GM19463 (cell line): ENCODE results near the gene ZNF224.

Experiments
- ATAC-seq: cut with Tn5 transposase; IDR thresholded peaks from one replicate; pipeline ENCODE4 v1.9.1; 2021; ENCODE audit warnings: mild to moderate bottlenecking, moderate library complexity; ENCODE audit not compliant: unreplicated experiment

ZNF224 gene

DNA sequence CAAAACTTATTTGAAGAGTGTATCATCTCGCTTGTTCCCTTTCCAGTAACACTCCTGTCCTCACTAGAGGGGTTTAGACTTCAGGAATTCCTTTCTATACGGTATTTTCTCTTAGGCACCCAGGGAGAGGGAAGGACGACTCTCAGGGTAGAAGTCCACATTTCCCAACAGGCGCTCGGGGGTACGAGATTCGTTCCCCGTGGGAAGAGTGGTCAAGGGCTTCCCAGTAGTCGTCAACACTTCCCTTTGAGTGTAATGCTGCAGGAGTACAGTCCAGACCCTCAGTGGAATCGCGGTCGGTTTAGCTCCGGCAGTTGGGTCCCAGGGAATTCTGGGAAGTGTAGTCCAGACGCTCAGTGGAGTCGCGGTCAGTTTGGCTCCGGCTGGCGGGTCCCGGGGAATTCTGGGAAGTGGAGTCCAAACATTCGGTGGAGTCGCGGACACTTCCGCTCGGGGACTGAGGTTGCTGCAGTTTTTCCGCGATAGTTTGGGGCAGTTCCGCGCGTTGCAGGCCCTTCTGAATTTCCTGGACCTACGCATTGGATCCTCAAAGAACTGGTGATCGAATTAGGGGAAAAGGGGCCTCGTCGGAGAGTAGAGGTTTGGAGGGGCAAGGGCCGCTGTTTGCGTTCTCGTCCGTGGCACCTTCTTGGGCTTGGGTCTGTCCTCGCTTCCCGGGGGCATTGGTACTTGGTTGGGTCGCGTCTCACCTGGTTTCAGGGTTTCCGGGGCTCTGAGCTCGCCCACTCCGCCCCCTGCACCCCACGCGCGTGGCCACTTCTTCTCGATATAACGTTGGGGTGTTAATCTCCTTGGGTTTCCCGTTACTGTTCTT is at the start of gene ZNF224:
Gene ZNF224 (plus strand): TSS at position 431 of the 835 bp plus-strand sequence. CDS start 3,513 bp downstream, outside the sequence.
- ATAC-seq: peak; percentile 85

GRCh38 chr19:44050740-44051649 is 43.2 kb upstream of the ZNF224 start:
- no peak for ATAC-seq

- ATAC-seq: no peak
These were observed 42.3 kb upstream of the ZNF224 start, which contains the start of gene ZNF223 for GRCh38 chr19:44051650-44052402. Gene ZNF223, plus strand, starts transcription at chr19:44052036. Its CDS starts 3,141 bp downstream, at chr19:44055177.

DNA sequence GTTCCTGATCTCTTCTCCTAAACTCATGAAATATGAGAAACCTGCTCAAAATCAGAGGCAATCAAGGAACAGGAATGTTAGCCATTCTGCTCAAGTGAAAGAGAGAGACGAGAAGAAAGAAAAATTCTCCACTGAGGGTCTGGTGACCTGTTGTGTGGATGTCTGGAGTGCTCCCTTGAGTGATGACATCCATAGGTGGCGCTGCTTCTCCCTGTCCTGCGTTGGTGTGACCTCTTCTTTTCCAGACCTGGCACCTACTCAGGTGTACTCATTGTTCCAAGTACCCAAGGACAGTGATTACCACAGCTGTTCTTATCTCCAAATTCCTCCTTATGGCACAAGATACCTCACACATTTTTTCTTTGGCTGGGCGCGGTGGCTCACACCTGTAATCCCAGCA is 38.3 kb upstream of the ZNF224 start:
- no peak for ATAC-seq

DNA sequence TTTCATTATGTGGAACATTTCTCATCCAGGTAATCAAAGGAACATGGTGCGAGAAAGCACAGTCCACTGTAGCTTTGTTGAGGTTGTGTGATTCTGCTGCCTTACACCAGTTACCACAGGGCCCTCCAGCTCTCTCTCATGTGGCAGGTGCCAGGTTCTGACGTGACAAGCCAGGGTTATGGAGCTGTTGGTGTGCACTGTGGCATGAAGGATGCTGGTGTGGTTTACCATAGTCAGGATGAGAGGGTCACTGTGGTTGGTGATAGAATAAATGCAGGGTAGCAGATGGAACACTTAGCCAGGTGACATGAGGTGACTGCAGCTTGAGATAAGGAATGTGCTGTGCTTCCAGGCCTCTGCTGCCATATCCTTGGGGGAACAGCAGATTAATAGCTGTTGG is 34.9 kb upstream of the ZNF224 start:
- no peak for ATAC-seq

- ATAC-seq: no peak
These were observed 33.1 kb upstream of the ZNF224 start for GRCh38 chr19:44061038-44061437.

DNA sequence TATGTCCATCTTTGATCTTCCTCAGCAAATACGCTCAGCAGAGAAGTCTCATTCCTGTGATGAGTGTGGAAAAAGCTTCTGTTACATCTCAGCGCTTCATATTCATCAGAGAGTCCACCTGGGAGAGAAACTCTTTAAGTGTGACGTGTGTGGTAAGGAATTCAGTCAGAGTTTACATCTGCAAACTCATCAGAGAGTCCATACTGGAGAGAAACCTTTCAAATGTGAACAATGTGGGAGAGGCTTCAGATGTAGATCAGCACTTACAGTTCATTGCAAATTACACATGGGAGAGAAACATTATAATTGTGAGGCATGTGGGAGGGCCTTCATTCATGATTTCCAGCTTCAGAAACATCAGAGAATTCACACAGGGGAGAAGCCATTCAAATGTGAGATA is 27.9 kb upstream of the ZNF224 start:
- ATAC-seq: no peak

DNA sequence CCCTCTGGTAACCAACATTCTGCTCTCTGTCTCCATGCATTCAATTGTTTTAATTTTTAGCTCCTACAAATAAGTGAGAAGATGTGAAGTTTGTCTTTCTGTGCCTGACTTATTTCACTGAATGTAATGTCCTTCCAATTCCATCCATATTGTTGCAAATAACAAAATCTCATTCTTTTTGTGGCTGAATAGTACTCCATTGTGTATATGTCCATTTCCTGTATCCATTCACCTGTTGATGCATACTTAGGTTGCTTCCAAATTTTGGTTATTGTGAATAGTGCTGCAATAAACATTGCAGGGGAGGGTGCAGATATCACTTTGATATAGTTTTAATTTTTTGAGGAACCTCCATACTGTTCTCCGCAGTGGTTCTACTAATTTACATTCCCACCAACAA is 24.7 kb upstream of the ZNF224 start:
- no peak for ATAC-seq

- peak; percentile 98 for ATAC-seq
These were observed 22.2 kb upstream of the ZNF224 start, which contains the start of gene ZNF284 for GRCh38 chr19:44071824-44072542. Gene ZNF284, plus strand, starts transcription at chr19:44072159. Its CDS starts 4,231 bp downstream, at chr19:44076390.

GRCh38 chr19:44072543-44073401 is 21.4 kb upstream of the ZNF224 start:
- no peak for ATAC-seq

GRCh38 chr19:44076325-44076724 is 17.8 kb upstream of the ZNF224 start:
- no peak for ATAC-seq

GRCh38 chr19:44092108-44092507 is 2.1 kb upstream of the ZNF224 start:
- ATAC-seq: no peak

- no peak for ATAC-seq
These were observed 13.6 kb downstream of the ZNF224 start for GRCh38 chr19:44107751-44108150.

- ATAC-seq: no peak
These were observed 15.3 kb downstream of the ZNF224 start for GRCh38 chr19:44109458-44109857.

GRCh38 chr19:44111910-44112463 is 17.8 kb downstream of the ZNF224 start:
- ATAC-seq: no peak

DNA sequence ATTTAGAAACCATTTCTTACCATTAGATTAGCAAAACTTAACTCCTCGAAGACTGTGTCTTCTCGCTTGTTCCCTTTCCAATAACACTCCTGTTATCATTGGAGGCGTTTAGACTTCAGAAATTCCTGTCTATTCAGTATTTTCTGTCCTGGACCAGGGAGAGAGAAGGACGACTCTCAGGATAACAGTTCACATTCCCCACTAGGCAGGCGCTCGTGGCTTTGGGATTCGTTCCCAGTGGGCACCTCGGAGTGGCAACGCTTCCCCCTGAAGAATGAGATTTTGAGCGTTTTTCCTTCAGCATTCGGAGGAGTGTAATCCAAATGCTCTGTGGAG is 18.6 kb downstream of the ZNF224 start:
- ATAC-seq: no peak

DNA sequence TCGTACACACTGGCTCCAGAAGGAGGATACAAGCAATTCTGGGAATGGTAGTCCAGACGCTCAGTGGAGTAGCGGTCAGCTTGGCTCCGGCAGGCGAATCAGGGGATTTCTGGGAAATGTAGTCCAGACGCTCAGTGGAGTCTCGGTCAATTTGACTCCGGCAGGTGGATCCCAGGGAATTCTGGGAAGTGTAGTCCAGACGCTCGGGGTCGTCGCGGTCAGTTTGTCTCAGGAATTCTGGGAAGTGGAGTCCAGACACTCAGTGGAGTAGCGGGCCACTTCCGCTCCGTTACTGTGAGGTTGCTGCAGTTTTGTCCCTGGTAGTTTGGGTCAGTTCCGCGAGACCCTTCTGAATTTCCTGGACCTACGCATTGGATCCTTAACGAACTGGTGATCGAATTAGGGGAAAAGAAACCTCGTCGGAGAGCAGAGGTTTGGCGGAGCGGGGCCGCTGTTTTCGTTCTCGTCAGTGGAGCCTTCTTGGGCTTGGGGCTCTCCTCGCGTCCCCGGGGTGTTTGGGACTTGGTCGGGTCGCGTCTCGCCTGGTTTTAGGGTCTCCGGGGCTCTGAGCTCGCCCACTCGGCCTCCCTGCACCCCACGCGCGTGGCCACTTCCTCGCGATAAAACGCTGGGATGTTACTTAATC is 19.1 kb downstream of the ZNF224 start, which contains the start of gene ZNF225:
Gene ZNF225 (plus strand): TSS at position 262 of the 646 bp plus-strand sequence. CDS start 2,429 bp downstream, outside the sequence.
- peak; percentile 94 for ATAC-seq

- no peak for ATAC-seq
These were observed 19.7 kb downstream of the ZNF224 start for GRCh38 chr19:44113784-44114390.
